Activated CD8-positive, alpha-beta memory T cell treated with anti-CD3 and anti-CD28 coated beads for 1 hour (primary cell): Measurements from ENCODE around the gene C12orf60.

Source experiments
- DNase-seq, 2 donors: peaks; one replicate each; pipeline ENCODE4 v3.0.0-alpha.2; 2020; ENCODE audit warnings: low read depth in 1 of 2; ENCODE audit errors: extremely low read depth in 1 of 2

Gene C12orf60

GRCh38 chr12:14776236-14776961 is 27.1 kb upstream of the C12orf60 start:
- DNase-seq: no peak

GRCh38 chr12:14777271-14777670 is 26.2 kb upstream of the C12orf60 start:
- no peak for DNase-seq

- DNase-seq: no peak
Measured at GRCh38 chr12:14779834-14780233, 23.6 kb upstream of the C12orf60 start.

GRCh38 chr12:14780859-14781258 is 22.6 kb upstream of the C12orf60 start:
- no peak for DNase-seq

- no peak for DNase-seq
Measured at GRCh38 chr12:14781563-14781962, 21.9 kb upstream of the C12orf60 start.

- DNase-seq: no peak
Measured at GRCh38 chr12:14782756-14783155, 20.7 kb upstream of the C12orf60 start.

GRCh38 chr12:14784471-14784870 is 19.0 kb upstream of the C12orf60 start:
- no peak for DNase-seq

GRCh38 chr12:14785568-14785967 is 17.9 kb upstream of the C12orf60 start:
- no peak for DNase-seq

GRCh38 chr12:14795028-14795448 is 8.4 kb upstream of the C12orf60 start:
- DNase-seq: no peak

- no peak for DNase-seq
Measured at GRCh38 chr12:14802247-14802646, 1.2 kb upstream of the C12orf60 start.

- DNase-seq: no peak
Measured at GRCh38 chr12:14802721-14803010, 804 bp upstream of the C12orf60 start.

- DNase-seq: no peak
Measured at GRCh38 chr12:14803830-14804160, 325 bp downstream of the C12orf60 start.

- no peak for DNase-seq
Measured at GRCh38 chr12:14810167-14810952, 6.9 kb downstream of the C12orf60 start.

- DNase-seq: no peak
Measured at GRCh38 chr12:14810953-14811483, 7.5 kb downstream of the C12orf60 start.

- no peak for DNase-seq
Measured at GRCh38 chr12:14811486-14811885, 8.0 kb downstream of the C12orf60 start.

- DNase-seq: no peak
Measured at GRCh38 chr12:14814014-14814413, 10.5 kb downstream of the C12orf60 start, which contains the start of gene SMCO3. Gene SMCO3 (minus strand): TSS chr12:14814182. CDS start chr12:14806680, 7,502 bp downstream.

- no peak for DNase-seq
Measured at GRCh38 chr12:14824012-14824634, 20.7 kb downstream of the C12orf60 start.

- no peak for DNase-seq
Measured at GRCh38 chr12:14825256-14825655, 21.8 kb downstream of the C12orf60 start.

GRCh38 chr12:14826491-14826890 is 23.0 kb downstream of the C12orf60 start:
- DNase-seq: no peak

GRCh38 chr12:14827043-14827442 is 23.6 kb downstream of the C12orf60 start:
- DNase-seq: no peak

GRCh38 chr12:14828892-14829291 is 25.4 kb downstream of the C12orf60 start:
- DNase-seq: no peak

GRCh38 chr12:14833336-14833735 is 29.9 kb downstream of the C12orf60 start:
- DNase-seq: no peak
